ENCODE data around the gene PWWP2B. TPM values are rescaled to one million over a fixed set of nuclear protein-coding genes. Genes with fewer than 3 reads are reported as not detected.
A peak's percentile ranks its signal among the peaks of the same experiment; 100 is the strongest.

Gene PWWP2B
- total and polyA plus RNA-seq, 2 of the 13 experiments (the other 11 are each of a cell fraction or from before 2014, with no cell fraction given): 2.3 to 4.7 TPM

DNA sequence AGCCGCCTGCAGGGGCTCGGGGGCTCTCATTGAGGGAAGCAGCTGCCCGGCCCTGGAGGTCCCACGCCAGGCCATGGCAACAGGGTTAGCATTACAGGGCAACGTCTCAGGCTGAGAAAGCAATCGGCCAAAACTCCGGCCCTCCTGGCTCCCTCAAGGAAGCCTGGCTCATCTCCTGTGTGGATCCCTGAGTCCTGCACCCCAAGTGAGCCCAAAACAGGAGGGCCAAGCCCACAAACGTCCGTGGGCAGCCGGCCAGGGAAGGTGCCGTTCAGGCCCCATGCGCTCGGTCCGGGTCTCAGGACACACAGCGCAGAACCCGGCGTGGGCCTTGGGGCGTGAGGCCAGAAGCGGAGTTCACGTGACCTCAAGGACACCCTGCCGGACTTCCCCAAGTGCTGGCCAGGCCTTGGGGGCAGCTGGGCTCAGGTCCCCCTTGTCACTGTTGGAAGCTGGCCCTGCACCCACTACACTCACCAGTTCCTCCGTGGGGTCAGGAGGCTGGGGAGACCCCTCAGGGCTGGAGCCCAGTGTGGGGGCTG is 8.0 kb upstream of the PWWP2B start (continued):
- TF ChIP-seq REST (IDR thresholded peaks at IDR 0.05; ENCODE audit: borderline replicate concordance in 1 of 2, low read depth in 1 of 2, low read length in 2 of 2) (no peak), ZNF331 (CRISPR knock-in tag; IDR thresholded peaks at IDR 0.05) (0 out of 2 replicates have a peak, but pooled peaks have one; percentile 16), TEAD3 (CRISPR knock-in tag; optimal IDR thresholded peaks at IDR 0.05; ENCODE audit: borderline replicate concordance) (no peak), FOXP1 (IDR thresholded peaks at IDR 0.05) (no peak), FOXP1 (CRISPR knock-in tag; IDR thresholded peaks at IDR 0.05) (no peak), ZNF644 (CRISPR knock-in tag; IDR thresholded peaks at IDR 0.05; ENCODE audit: low read depth) (no peak), ZNF142 (CRISPR knock-in tag; IDR thresholded peaks at IDR 0.05) (no peak), MAFF (IDR thresholded peaks at IDR 0.05; ENCODE audit: low read depth, low read length) (no peak), ZNF232 (CRISPR knock-in tag; IDR thresholded peaks at IDR 0.05; ENCODE audit: borderline replicate concordance) (no peak), TFE3 (CRISPR knock-in tag; IDR thresholded peaks at IDR 0.05) (0 out of 2 replicates have a peak, but pooled peaks have one; percentile 17)
- TF ChIP-seq, protein P1, sequence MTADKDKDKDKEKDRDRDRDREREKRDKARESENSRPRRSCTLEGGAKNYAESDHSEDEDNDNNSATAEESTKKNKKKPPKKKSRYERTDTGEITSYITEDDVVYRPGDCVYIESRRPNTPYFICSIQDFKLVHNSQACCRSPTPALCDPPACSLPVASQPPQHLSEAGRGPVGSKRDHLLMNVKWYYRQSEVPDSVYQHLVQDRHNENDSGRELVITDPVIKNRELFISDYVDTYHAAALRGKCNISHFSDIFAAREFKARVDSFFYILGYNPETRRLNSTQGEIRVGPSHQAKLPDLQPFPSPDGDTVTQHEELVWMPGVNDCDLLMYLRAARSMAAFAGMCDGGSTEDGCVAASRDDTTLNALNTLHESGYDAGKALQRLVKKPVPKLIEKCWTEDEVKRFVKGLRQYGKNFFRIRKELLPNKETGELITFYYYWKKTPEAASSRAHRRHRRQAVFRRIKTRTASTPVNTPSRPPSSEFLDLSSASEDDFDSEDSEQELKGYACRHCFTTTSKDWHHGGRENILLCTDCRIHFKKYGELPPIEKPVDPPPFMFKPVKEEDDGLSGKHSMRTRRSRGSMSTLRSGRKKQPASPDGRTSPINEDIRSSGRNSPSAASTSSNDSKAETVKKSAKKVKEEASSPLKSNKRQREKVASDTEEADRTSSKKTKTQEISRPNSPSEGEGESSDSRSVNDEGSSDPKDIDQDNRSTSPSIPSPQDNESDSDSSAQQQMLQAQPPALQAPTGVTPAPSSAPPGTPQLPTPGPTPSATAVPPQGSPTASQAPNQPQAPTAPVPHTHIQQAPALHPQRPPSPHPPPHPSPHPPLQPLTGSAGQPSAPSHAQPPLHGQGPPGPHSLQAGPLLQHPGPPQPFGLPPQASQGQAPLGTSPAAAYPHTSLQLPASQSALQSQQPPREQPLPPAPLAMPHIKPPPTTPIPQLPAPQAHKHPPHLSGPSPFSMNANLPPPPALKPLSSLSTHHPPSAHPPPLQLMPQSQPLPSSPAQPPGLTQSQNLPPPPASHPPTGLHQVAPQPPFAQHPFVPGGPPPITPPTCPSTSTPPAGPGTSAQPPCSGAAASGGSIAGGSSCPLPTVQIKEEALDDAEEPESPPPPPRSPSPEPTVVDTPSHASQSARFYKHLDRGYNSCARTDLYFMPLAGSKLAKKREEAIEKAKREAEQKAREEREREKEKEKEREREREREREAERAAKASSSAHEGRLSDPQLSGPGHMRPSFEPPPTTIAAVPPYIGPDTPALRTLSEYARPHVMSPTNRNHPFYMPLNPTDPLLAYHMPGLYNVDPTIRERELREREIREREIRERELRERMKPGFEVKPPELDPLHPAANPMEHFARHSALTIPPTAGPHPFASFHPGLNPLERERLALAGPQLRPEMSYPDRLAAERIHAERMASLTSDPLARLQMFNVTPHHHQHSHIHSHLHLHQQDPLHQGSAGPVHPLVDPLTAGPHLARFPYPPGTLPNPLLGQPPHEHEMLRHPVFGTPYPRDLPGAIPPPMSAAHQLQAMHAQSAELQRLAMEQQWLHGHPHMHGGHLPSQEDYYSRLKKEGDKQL (CRISPR knock-in tag; IDR thresholded peaks at IDR 0.05; ENCODE audit: low read depth): no peak
- TF ChIP-seq, protein P2, sequence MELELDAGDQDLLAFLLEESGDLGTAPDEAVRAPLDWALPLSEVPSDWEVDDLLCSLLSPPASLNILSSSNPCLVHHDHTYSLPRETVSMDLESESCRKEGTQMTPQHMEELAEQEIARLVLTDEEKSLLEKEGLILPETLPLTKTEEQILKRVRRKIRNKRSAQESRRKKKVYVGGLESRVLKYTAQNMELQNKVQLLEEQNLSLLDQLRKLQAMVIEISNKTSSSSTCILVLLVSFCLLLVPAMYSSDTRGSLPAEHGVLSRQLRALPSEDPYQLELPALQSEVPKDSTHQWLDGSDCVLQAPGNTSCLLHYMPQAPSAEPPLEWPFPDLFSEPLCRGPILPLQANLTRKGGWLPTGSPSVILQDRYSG (CRISPR knock-in tag; IDR thresholded peaks at IDR 0.05): no peak
